ENCODE measurements around the gene ALDH8A1.

ALDH8A1 gene

DNA sequence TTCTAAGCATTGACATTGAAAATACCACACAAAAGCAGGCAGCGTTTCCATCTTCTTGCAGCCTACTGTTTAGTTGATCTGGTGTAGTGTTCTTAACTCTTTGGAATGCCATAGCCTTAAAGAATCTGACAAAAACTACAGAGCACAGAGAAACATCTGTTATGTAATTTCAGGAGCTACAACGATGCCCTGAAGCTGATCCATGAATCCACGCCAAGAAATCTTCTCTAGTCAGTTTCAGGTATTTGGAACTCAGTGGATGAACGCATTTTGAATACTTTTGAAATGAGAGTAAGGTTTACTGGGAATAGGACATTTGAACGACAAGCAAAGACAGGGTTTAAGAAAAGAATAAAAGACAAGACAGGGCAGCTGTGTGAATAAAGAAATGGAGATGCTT lies 17.8 kb downstream of the ALDH8A1 start:
- H3K9me3 ChIP-seq (ENCODE audit: control insufficient read depth, insufficient read depth, low read depth, low read length), result no peaks in the 10 kb centered on the region
- H3K4me3 ChIP-seq (ENCODE audit: low read depth, low read length), result no peak overlapping the region
- no peaks in the 10 kb centered on the region for H3K4me1 ChIP-seq (ENCODE audit: control insufficient read depth, insufficient read depth, low read length)
- H3K27ac ChIP-seq (ENCODE audit: low read depth, low read length), result no peak overlapping the region
- H3K9ac ChIP-seq (ENCODE audit: low read length), result no peak overlapping the region
- no peaks in the 10 kb centered on the region for H3K27me3 ChIP-seq (ENCODE audit: control insufficient read depth, insufficient read depth, low read length)
- H3K36me3 ChIP-seq (ENCODE audit: control insufficient read depth, insufficient read depth, low read length), result no peaks in the 10 kb centered on the region

DNA sequence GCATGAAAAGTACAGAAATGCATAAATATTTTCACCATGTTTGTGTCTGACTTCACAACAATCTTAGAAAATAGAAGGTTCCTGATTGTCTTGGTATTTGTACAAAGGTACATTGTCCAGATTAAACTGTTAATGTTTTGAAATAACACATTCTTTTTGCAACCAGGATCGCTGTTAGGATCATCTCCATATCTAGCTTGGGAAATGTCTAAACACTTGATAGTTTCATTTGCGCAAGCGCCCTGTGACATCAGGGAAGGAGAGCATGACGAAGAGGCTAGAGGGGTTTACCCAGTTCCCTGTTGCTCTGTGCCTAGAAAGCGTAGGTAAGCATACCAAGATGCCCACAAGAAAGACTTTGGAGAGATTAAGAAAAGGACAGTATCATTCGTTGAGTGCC lies 19.4 kb downstream of the ALDH8A1 start:
- Histone ChIP-seq H3K27me3 (ENCODE audit: control insufficient read depth, insufficient read depth, low read length) (no peaks in the 10 kb centered on the region), H3K4me1 (ENCODE audit: control insufficient read depth, insufficient read depth, low read length) (no peaks in the 10 kb centered on the region), H3K27ac (ENCODE audit: low read depth, low read length) (no peak overlapping the region)

DNA sequence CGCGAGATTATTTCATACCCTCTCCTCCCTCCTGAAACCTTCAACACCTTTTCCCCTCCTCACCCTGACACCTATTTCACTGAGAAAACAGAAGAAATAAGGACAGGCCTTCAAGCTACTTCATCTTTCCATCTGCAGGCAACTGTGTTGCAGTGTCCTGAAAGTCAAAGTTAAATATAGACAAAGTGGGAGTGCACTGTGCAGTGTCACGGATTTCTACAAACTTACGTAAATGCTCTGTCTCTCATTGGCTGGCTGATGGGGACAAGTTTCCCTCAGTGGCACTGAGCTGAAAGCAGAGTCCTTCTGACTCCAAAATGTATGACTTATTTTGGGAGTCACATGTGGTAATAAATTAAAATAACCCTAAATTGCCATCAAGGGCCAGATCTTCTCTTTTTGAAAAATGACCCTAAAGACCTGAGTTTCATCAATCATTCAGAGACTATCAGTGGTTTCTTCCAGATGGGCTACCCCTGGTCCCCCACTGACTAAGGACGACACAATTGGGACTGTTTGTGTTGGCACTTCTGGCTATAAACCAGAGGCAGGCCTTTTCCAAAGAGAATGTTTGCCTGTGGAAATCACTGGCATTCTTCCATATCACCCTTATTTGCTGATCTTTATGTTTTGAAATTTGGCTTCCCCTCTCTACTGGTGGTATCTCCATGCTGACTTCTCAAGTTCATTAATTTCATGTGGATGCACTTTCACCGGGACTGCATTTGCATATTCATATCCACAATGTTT lies 21.6 kb downstream of the ALDH8A1 start:
- Histone ChIP-seq H3K27me3 (ENCODE audit: control insufficient read depth, insufficient read depth, low read length) (no peaks in the 10 kb centered on the region), H3K36me3 (ENCODE audit: control insufficient read depth, insufficient read depth, low read length) (no peaks in the 10 kb centered on the region), H3K9ac (ENCODE audit: low read length) (no peak overlapping the region), H3K4me3 (ENCODE audit: low read depth, low read length) (no peak overlapping the region), H3K4me1 (ENCODE audit: control insufficient read depth, insufficient read depth, low read length) (no peaks in the 10 kb centered on the region), H3K27ac (ENCODE audit: low read depth, low read length) (no peak overlapping the region), H3K9me3 (ENCODE audit: control insufficient read depth, insufficient read depth, low read depth, low read length) (no peaks in the 10 kb centered on the region)

More for the DNA sequence above, 19.4 kb downstream of the ALDH8A1 start:
- no peaks in the 10 kb centered on the region for H3K36me3 ChIP-seq (ENCODE audit: control insufficient read depth, insufficient read depth, low read length)
- H3K4me3 ChIP-seq (ENCODE audit: low read depth, low read length), result no peak overlapping the region
- no peak overlapping the region for H3K9ac ChIP-seq (ENCODE audit: low read length)
- no peaks in the 10 kb centered on the region for H3K9me3 ChIP-seq (ENCODE audit: control insufficient read depth, insufficient read depth, low read depth, low read length)

DNA sequence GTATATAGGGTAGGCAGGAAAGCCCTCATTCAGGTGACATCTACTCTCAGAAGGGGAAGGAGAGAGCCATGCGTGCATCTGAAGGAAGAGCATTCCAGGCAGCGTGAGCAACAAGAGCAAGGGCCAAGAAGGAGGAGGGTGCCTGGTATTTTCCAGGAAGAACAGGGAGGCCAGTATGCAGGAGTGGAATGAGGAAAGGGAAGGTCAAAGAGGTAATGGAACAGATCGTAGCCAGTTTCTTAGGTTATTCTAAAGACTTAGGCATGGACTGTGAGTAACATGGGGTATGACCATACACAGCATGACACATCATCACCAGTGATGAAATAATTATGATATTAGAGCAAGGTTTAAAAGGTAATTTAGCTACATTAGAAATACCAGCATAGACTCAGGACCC lies 24.1 kb downstream of the ALDH8A1 start:
- H3K36me3 ChIP-seq (ENCODE audit: control insufficient read depth, insufficient read depth, low read length), result no peaks in the 10 kb centered on the region
- H3K27me3 ChIP-seq (ENCODE audit: control insufficient read depth, insufficient read depth, low read length), result no peaks in the 10 kb centered on the region
- no peak overlapping the region for H3K9ac ChIP-seq (ENCODE audit: low read length)
- no peak overlapping the region for H3K4me3 ChIP-seq (ENCODE audit: low read depth, low read length)
- no peaks in the 10 kb centered on the region for H3K9me3 ChIP-seq (ENCODE audit: control insufficient read depth, insufficient read depth, low read depth, low read length)
- H3K4me1 ChIP-seq (ENCODE audit: control insufficient read depth, insufficient read depth, low read length), result no peaks in the 10 kb centered on the region
- no peak overlapping the region for H3K27ac ChIP-seq (ENCODE audit: low read depth, low read length)

DNA sequence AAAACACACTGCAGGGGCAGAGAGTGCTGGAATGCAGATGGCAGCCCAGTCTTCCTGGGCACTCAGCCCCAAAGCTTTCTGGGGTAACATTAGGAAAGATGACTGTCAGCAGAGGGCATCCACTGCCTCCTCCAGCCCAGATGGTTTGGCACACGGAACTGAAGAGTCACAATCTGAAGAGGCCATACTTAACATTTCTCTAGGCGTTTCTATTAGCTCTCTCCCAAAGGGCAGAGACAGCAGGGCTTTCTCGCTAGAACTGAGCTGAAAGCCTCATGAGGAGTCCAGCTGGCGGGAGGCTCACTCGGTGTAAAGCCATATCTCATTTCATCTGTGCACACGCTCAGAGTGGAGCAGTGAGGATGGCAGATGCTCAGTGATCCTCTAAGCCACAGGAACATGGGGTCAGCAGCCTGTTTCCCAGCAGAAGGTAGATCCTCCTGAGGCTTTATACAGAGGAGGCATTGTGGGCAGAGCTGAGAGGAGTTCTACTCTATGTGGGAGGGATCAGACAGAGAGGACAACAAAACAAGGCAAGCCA lies 28.1 kb downstream of the ALDH8A1 start:
- H3K4me1 ChIP-seq (ENCODE audit: control insufficient read depth, insufficient read depth, low read length), result no peaks in the 10 kb centered on the region
- H3K4me3 ChIP-seq (ENCODE audit: low read depth, low read length), result no peak overlapping the region
- no peak overlapping the region for H3K9ac ChIP-seq (ENCODE audit: low read length)
- no peaks in the 10 kb centered on the region for H3K9me3 ChIP-seq (ENCODE audit: control insufficient read depth, insufficient read depth, low read depth, low read length)
- no peaks in the 10 kb centered on the region for H3K27me3 ChIP-seq (ENCODE audit: control insufficient read depth, insufficient read depth, low read length)
- no peak overlapping the region for H3K27ac ChIP-seq (ENCODE audit: low read depth, low read length)
- no peaks in the 10 kb centered on the region for H3K36me3 ChIP-seq (ENCODE audit: control insufficient read depth, insufficient read depth, low read length)

DNA sequence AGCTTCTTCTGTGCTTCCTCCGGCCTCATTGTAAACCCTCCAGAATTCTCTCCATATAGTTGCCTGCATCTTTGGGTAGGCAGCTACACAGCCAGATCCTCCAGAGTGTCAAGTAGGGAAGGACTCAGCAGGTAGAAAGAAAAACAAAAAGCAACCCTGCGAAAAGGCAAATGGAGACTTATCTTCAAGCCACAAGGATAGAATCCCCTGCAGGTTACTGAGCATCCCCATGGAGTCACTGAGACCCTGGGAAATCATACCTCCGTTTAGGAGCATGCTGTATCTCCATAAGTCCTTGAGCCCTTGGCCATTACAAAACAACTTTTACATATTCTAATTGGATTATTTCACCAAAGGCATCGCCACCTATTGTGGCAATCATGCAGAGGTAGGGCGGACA lies 28.6 kb downstream of the ALDH8A1 start:
- Histone ChIP-seq H3K4me1 (ENCODE audit: control insufficient read depth, insufficient read depth, low read length) (no peaks in the 10 kb centered on the region), H3K9ac (ENCODE audit: low read length) (no peak overlapping the region), H3K36me3 (ENCODE audit: control insufficient read depth, insufficient read depth, low read length) (no peaks in the 10 kb centered on the region), H3K4me3 (ENCODE audit: low read depth, low read length) (no peak overlapping the region), H3K27ac (ENCODE audit: low read depth, low read length) (no peak overlapping the region), H3K9me3 (ENCODE audit: control insufficient read depth, insufficient read depth, low read depth, low read length) (no peaks in the 10 kb centered on the region), H3K27me3 (ENCODE audit: control insufficient read depth, insufficient read depth, low read length) (no peaks in the 10 kb centered on the region)

DNA sequence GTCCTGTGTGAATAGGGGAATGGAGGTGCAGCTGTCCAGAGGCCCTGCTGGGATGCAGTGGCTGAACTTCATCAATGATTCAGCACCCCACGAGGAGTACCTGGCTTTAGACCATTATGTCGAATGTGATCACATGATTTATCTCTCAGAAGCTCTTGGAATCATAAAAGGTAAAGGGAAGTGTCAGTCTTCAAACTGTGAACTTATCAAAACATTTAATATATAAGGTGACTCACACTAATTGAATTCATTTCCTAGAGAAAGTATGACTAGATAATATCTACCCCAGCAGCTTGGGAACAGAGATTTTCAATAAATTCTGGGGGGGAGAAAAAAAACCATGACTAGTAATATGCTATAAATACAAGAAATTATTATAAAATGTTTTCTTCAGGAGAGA lies 29.5 kb downstream of the ALDH8A1 start:
- no peak overlapping the region for H3K27ac ChIP-seq (ENCODE audit: low read depth, low read length)
- H3K4me1 ChIP-seq (ENCODE audit: control insufficient read depth, insufficient read depth, low read length), result no peaks in the 10 kb centered on the region
- H3K4me3 ChIP-seq (ENCODE audit: low read depth, low read length), result no peak overlapping the region
- H3K9ac ChIP-seq (ENCODE audit: low read length), result no peak overlapping the region
- no peaks in the 10 kb centered on the region for H3K36me3 ChIP-seq (ENCODE audit: control insufficient read depth, insufficient read depth, low read length)
- H3K9me3 ChIP-seq (ENCODE audit: control insufficient read depth, insufficient read depth, low read depth, low read length), result no peaks in the 10 kb centered on the region
- H3K27me3 ChIP-seq (ENCODE audit: control insufficient read depth, insufficient read depth, low read length), result no peaks in the 10 kb centered on the region

DNA sequence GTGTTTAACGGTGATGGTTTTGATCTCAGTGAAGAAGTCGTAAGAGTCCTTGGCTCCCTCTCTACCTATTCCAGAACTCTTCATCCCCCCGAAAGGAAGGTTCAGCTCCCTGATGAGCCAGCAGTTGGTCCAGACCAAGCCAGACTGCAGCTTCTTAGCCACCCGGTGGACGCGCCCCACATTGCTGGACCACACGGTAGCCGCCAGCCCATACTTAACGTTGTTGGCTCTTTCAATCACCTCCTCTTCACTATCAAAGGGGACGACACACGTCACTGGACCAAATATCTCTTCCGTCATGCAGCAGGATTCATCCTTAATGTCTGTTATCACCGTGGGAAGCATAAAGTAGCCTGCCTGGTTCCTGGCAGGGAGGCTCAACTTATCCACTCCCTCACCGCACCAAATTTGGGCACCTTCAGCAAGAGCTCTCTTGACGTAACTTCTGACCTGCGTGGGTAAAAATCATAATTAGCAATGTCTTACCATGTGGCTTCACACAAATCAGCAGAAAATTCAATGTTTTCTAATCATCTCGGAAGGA lies 31.4 kb downstream of the ALDH8A1 start:
- Histone ChIP-seq H3K36me3 (ENCODE audit: control insufficient read depth, insufficient read depth, low read length) (no peaks in the 10 kb centered on the region), H3K27me3 (ENCODE audit: control insufficient read depth, insufficient read depth, low read length) (no peaks in the 10 kb centered on the region), H3K9ac (ENCODE audit: low read length) (no peak overlapping the region), H3K4me1 (ENCODE audit: control insufficient read depth, insufficient read depth, low read length) (no peaks in the 10 kb centered on the region), H3K9me3 (ENCODE audit: control insufficient read depth, insufficient read depth, low read depth, low read length) (no peaks in the 10 kb centered on the region), H3K4me3 (ENCODE audit: low read depth, low read length) (no peak overlapping the region), H3K27ac (ENCODE audit: low read depth, low read length) (no peak overlapping the region)

DNA sequence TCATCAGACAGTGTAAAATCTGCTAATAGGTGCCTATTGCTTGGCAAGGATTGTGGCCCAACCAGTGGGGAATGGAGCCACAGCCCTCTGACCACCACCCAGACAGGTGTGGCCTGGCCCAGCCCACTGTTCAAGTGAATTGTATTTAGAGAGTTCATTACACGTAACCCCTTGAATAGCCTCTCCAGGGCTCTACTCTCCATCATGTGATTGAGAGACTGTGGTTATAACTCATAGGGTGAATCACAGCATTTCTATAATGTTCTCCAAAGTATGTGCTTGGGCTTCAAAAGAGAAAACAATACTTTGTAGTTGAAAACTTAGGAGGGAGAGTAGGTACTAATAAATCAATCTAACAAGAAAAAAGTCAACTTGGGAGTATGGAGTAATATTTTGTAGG lies 38.4 kb downstream of the ALDH8A1 start:
- no peak overlapping the region for H3K4me3 ChIP-seq (ENCODE audit: low read depth, low read length)
- no peaks in the 10 kb centered on the region for H3K27me3 ChIP-seq (ENCODE audit: control insufficient read depth, insufficient read depth, low read length)
- H3K9me3 ChIP-seq (ENCODE audit: control insufficient read depth, insufficient read depth, low read depth, low read length), result no peaks in the 10 kb centered on the region
- H3K36me3 ChIP-seq (ENCODE audit: control insufficient read depth, insufficient read depth, low read length), result no peaks in the 10 kb centered on the region
- no peak overlapping the region for H3K9ac ChIP-seq (ENCODE audit: low read length)
- H3K27ac ChIP-seq (ENCODE audit: low read depth, low read length), result no peak overlapping the region
- H3K4me1 ChIP-seq (ENCODE audit: control insufficient read depth, insufficient read depth, low read length), result no peaks in the 10 kb centered on the region

DNA sequence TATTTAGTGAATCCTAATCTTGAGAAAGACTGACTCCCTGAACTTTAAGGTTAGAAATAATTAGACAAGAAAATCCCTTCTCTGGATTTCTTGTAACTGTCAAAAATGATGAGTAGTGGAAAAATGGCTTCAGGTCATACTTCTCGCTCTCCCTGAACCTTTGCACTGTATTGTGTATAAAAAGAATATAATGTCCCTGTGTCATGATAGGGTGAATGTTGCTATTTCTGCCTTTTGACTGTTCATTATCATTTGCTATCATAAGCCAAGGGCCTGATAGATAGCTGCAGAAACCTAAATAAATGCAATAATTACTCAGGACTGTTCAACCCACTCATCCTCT lies 39.3 kb downstream of the ALDH8A1 start:
- H3K27ac ChIP-seq (ENCODE audit: low read depth, low read length), result no peak overlapping the region
- H3K9me3 ChIP-seq (ENCODE audit: control insufficient read depth, insufficient read depth, low read depth, low read length), result no peaks in the 10 kb centered on the region
- H3K4me3 ChIP-seq (ENCODE audit: low read depth, low read length), result no peak overlapping the region
- H3K4me1 ChIP-seq (ENCODE audit: control insufficient read depth, insufficient read depth, low read length), result no peaks in the 10 kb centered on the region
- H3K9ac ChIP-seq (ENCODE audit: low read length), result no peak overlapping the region
- H3K36me3 ChIP-seq (ENCODE audit: control insufficient read depth, insufficient read depth, low read length), result no peaks in the 10 kb centered on the region
- H3K27me3 ChIP-seq (ENCODE audit: control insufficient read depth, insufficient read depth, low read length), result no peaks in the 10 kb centered on the region

DNA sequence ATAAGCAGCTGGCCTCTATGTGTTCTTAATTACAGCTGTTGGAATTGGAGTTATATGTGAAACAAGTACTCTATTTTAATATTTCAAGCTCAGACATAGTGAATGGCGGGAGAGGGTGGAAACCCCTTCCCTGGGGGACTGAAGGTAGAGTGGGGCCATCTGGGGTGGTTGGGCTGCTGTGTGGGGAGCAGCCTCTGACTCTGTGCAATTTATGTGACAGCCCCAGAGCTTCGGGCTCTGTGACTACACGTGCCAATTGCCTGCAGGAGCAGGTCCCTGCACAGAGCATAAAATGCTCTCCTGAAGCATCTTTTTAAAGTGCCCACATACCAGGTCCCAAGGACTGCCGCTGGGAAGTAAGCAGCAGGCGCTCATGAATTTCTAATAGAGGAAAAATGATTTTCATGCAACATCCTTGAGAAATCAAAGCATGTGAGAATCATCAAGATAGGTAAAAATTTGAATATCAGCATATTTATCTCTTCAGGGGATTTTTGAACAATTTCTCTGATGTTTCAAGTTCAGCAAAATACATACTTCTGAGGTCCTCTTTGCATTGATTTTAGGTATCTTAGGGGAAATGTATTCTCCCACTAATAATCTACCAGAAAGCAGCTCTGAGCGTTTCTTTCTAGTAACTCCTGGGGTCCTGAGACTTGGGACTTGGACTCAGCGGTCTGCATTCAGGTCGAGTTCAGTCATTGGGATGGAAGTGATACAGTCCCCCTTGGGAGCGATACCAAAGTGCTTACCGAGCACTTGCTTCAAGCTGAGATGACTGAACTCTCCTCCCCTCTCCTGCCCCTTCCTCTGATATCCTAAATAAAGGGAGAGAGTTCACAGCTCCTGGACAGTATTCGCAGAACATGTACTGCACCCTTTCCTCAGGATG lies 40.0 kb downstream of the ALDH8A1 start:
- Histone ChIP-seq H3K27me3 (ENCODE audit: control insufficient read depth, insufficient read depth, low read length) (no peaks in the 10 kb centered on the region), H3K4me1 (ENCODE audit: control insufficient read depth, insufficient read depth, low read length) (no peaks in the 10 kb centered on the region), H3K27ac (ENCODE audit: low read depth, low read length) (no peak overlapping the region)

More for the DNA sequence above, 40.0 kb downstream of the ALDH8A1 start:
- no peaks in the 10 kb centered on the region for H3K36me3 ChIP-seq (ENCODE audit: control insufficient read depth, insufficient read depth, low read length)
- H3K9ac ChIP-seq (ENCODE audit: low read length), result no peak overlapping the region
- H3K9me3 ChIP-seq (ENCODE audit: control insufficient read depth, insufficient read depth, low read depth, low read length), result no peaks in the 10 kb centered on the region
- no peak overlapping the region for H3K4me3 ChIP-seq (ENCODE audit: low read depth, low read length)
